Liver (tissue), 9 donors: ENCODE data around the gene PDXK. TPM values are rescaled to one million over a fixed set of nuclear protein-coding genes. Genes with fewer than 3 reads are reported as not detected.

Experiments used
- DNase-seq: peaks from one replicate; pipeline ENCODE4 v3.0.0-alpha.2; 2017; ENCODE audit warnings: low spot score
- H3K27ac ChIP-seq, 2 donors: one replicate each; pipeline ENCODE4 v1.7.0; 2013; ENCODE audit warnings: inconsistent platforms in 2 of 2, low read length in 2 of 2, control low read depth in 1 of 2, low read depth in 1 of 2, mild to moderate bottlenecking in 1 of 2
- H3K27me3 ChIP-seq, 4 donors: one replicate each; pipeline versions ENCODE4 v1.6.1 to v1.7.0; 2013; ENCODE audit warnings: low read length in 3 of 4, inconsistent platforms in 1 of 4, mild to moderate bottlenecking in 1 of 4, moderate library complexity in 1 of 4; ENCODE audit not compliant: control insufficient read depth in 4 of 4, insufficient read depth in 4 of 4
- H3K36me3 ChIP-seq, 4 donors: one replicate each; pipeline versions ENCODE4 v1.6.1 to v1.7.0; 2013; ENCODE audit warnings: low read length in 3 of 4, mild to moderate bottlenecking in 3 of 4, low read depth in 1 of 4, moderate library complexity in 1 of 4; ENCODE audit not compliant: control insufficient read depth in 4 of 4, insufficient read depth in 3 of 4
- H3K4me1 ChIP-seq, 4 donors: one replicate each; pipeline versions ENCODE4 v1.6.1 to v1.7.0; 2013; ENCODE audit warnings: low read length in 3 of 4, mild to moderate bottlenecking in 3 of 4, moderate library complexity in 1 of 4; ENCODE audit not compliant: control insufficient read depth in 4 of 4, insufficient read depth in 4 of 4
- H3K4me3 ChIP-seq, 3 donors: one replicate each; pipeline versions ENCODE4 v1.6.1 to v1.7.0; 2013; ENCODE audit warnings: low read length in 3 of 3, control low read depth in 1 of 3, low read depth in 1 of 3, mild to moderate bottlenecking in 1 of 3
- H3K9ac ChIP-seq, 2 donors: one replicate each; pipeline ENCODE4 v1.7.0; 2013; ENCODE audit warnings: low read length in 2 of 2, mild to moderate bottlenecking in 2 of 2, moderate library complexity in 2 of 2, control low read depth in 1 of 2, low read depth in 1 of 2
- H3K9me3 ChIP-seq, 4 donors: one replicate each; pipeline versions ENCODE4 v1.6.1 to v1.7.0; 2013; ENCODE audit warnings: low read length in 3 of 4; ENCODE audit not compliant: control insufficient read depth in 4 of 4
- EGR1 ChIP-seq, 2 donors: IDR thresholded peaks; 2 replicates each; pipeline ENCODE4 v1.6.1; 2016 to 2018; ENCODE audit warnings: antibody characterized with exemption in 2 of 2, low read depth in 2 of 2
- GABPA ChIP-seq, 2 donors: IDR thresholded peaks in 1 of 2; conservative IDR thresholded peaks in 1 of 2; 2 replicates each; pipeline ENCODE4 v1.6.1; 2016; ENCODE audit warnings: antibody characterized with exemption in 2 of 2, mild to moderate bottlenecking in 1 of 2, moderate library complexity in 1 of 2
- HNF4A ChIP-seq, 2 donors: conservative IDR thresholded peaks; 2 replicates each; pipeline ENCODE4 v1.6.1; 2016; ENCODE audit warnings: antibody characterized with exemption in 2 of 2, mild to moderate bottlenecking in 2 of 2
- HNF4G ChIP-seq: IDR thresholded peaks from 2 replicates; pipeline ENCODE4 v1.6.1; 2016; ENCODE audit warnings: antibody characterized with exemption
- JUND ChIP-seq, 2 donors: IDR thresholded peaks; 2 replicates each; pipeline ENCODE4 v1.6.1; 2016; ENCODE audit warnings: antibody characterized with exemption in 2 of 2
- MAX ChIP-seq: IDR thresholded peaks from 2 replicates; pipeline ENCODE4 v1.6.1; 2016; ENCODE audit warnings: antibody characterized with exemption
- NR2F2 ChIP-seq: IDR thresholded peaks from 2 replicates; pipeline ENCODE4 v1.6.1; 2016; ENCODE audit warnings: antibody characterized with exemption
- RAD21 ChIP-seq, 2 donors: IDR thresholded peaks; 2 replicates each; pipeline ENCODE4 v1.6.1; 2016; ENCODE audit warnings: antibody characterized with exemption in 2 of 2, mild to moderate bottlenecking in 2 of 2
- RXRA ChIP-seq, 2 donors: IDR thresholded peaks; 2 replicates each; pipeline ENCODE4 v1.6.1; 2017 to 2018; ENCODE audit warnings: antibody characterized with exemption in 2 of 2, mild to moderate bottlenecking in 1 of 2
- SP1 ChIP-seq: IDR thresholded peaks from 2 replicates; pipeline ENCODE4 v1.6.1; 2018; ENCODE audit warnings: antibody characterized with exemption, mild to moderate bottlenecking
- YY1 ChIP-seq: IDR thresholded peaks from 2 replicates; pipeline ENCODE4 v1.6.1; 2016; ENCODE audit warnings: antibody characterized with exemption, mild to moderate bottlenecking
- ZBTB33 ChIP-seq: IDR thresholded peaks from 2 replicates; pipeline ENCODE4 v1.6.1; 2016; ENCODE audit warnings: antibody characterized with exemption
- WGBS: extraction: QIAGEN DNeasy Blood & Tissue Kit; methylation state at CpG from one replicate; pipeline ENCODE4 v1.1.7; 2013; 5-methylcytosine and 5-hydroxymethylcytosine counted together
- polyA plus RNA-seq, 2 donors: library from polyadenylated mRNA; stranded (reverse) in 1 of 2; unstranded in 1 of 2; fragments of 200-250 nt in 1 of 2; fragments of >200 nt in 1 of 2; fragmentation: Nextera tagmentation in 1 of 2; extraction: Ambion mirVana in 1 of 2; gene quantifications; one replicate each; pipeline versions ENCODE4 v1.2.1 to v1.2.3, GENCODE V29; 2013 to 2015
- total RNA-seq, 2 donors: library from RNA; depleted of rRNA; stranded (reverse); fragments of >200 nt; gene quantifications; one replicate each; pipeline ENCODE4 v1.2.3, GENCODE V29; 2014
- TF ChIP-seq, protein P1 (sequence below): IDR thresholded peaks from 2 replicates; pipeline ENCODE4 v1.6.1; 2016; ENCODE audit warnings: antibody characterized with exemption
- TF ChIP-seq, protein P2 (sequence below): fragments of 150-350 bp; IDR thresholded peaks from 2 replicates; pipeline ENCODE4 v1.5.1; 2017; ENCODE audit warnings: improper control_type of control experiment, low read depth, low read length; ENCODE audit not compliant: missing input control
- donor health status: healthy.
- donor health status: healthy.
- donor health status: healthy.
- donor health status: healthy.
- donor health status: healthy.

Gene PDXK
- total and polyA plus RNA-seq, 4 donors = 20.5 to 104 (median 34.9) TPM

GRCh38 chr21:43719748-43720538 is 1.0 kb downstream of the PDXK start:
- Histone ChIP-seq H3K36me3 (peaks cover 0 to 4% (median 0%) of the 10 kb centered on the region in 4 donors), H3K9me3 (no peaks in the 10 kb centered on the region), H3K4me1 (peaks cover 11 to 25% (median 16%) of the 10 kb centered on the region in 4 donors), H3K27me3 (no peaks in the 10 kb centered on the region), H3K4me3 (peak overlapping the region; percentile 83 to 86 (median 83)), H3K27ac (peak overlapping the region; percentile 89 to 97), H3K9ac (peak overlapping the region; percentile 26 to 92)
- WGBS = 12% methylated on average over 49 of the region's 49 CpGs
- DNase-seq = no peak
- TF ChIP-seq SP1 = no peak
- TF ChIP-seq EGR1 (IDR thresholded peaks at IDR 0.05; ENCODE audit: low read depth in 2 of 2) = peak in 1 of 2 donors; percentile 12
- no peak for TF ChIP-seq HNF4A (conservative IDR thresholded peaks at IDR 0.05)
- TF ChIP-seq RXRA (IDR thresholded peaks at IDR 0.05) = no peak
- TF ChIP-seq GABPA (IDR thresholded peaks at IDR 0.05 in 1 of 2, conservative IDR thresholded peaks at IDR 0.05 in 1 of 2) = no peak
- TF ChIP-seq HNF4G = no peak

- Histone ChIP-seq H3K9ac (no peak overlapping the region), H3K4me3 (peak overlapping the region in 2 of 3 donors; percentile 83 to 86), H3K27ac (no peak overlapping the region), H3K4me1 (peaks cover 14 to 30% (median 18%) of the 10 kb centered on the region in 4 donors), H3K36me3 (peaks cover 0 to 4% (median 0%) of the 10 kb centered on the region in 4 donors), H3K9me3 (no peaks in the 10 kb centered on the region), H3K27me3 (no peaks in the 10 kb centered on the region)
- no peak for DNase-seq
- WGBS = 87% methylated on average over 16 of the region's 16 CpGs
- no peak for TF ChIP-seq GABPA (IDR thresholded peaks at IDR 0.05 in 1 of 2, conservative IDR thresholded peaks at IDR 0.05 in 1 of 2)
- no peak for TF ChIP-seq RXRA (IDR thresholded peaks at IDR 0.05)
- TF ChIP-seq, protein P1, sequence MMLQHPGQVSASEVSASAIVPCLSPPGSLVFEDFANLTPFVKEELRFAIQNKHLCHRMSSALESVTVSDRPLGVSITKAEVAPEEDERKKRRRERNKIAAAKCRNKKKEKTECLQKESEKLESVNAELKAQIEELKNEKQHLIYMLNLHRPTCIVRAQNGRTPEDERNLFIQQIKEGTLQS = no peak
- no peak for TF ChIP-seq MAX
- no peak for TF ChIP-seq ZBTB33
- TF ChIP-seq NR2F2 = no peak
- no peak for TF ChIP-seq HNF4G
- TF ChIP-seq EGR1 (IDR thresholded peaks at IDR 0.05; ENCODE audit: low read depth in 2 of 2) = no peak
- no peak for TF ChIP-seq JUND (IDR thresholded peaks at IDR 0.05)
- no peak for TF ChIP-seq SP1
- no peak for TF ChIP-seq RAD21 (IDR thresholded peaks at IDR 0.05)
- no peak for TF ChIP-seq YY1
- TF ChIP-seq, protein P2, sequence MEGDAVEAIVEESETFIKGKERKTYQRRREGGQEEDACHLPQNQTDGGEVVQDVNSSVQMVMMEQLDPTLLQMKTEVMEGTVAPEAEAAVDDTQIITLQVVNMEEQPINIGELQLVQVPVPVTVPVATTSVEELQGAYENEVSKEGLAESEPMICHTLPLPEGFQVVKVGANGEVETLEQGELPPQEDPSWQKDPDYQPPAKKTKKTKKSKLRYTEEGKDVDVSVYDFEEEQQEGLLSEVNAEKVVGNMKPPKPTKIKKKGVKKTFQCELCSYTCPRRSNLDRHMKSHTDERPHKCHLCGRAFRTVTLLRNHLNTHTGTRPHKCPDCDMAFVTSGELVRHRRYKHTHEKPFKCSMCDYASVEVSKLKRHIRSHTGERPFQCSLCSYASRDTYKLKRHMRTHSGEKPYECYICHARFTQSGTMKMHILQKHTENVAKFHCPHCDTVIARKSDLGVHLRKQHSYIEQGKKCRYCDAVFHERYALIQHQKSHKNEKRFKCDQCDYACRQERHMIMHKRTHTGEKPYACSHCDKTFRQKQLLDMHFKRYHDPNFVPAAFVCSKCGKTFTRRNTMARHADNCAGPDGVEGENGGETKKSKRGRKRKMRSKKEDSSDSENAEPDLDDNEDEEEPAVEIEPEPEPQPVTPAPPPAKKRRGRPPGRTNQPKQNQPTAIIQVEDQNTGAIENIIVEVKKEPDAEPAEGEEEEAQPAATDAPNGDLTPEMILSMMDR = no peak
Measured at GRCh38 chr21:43720539-43721166, 1.7 kb downstream of the PDXK start.
